NCI-H2107 (cell line): ENCODE results near the gene IRF7.

Experiments used
- DNase-seq: peaks from one replicate; lab custom pipeline; 2025; lab: John Stamatoyannopoulos, UW

IRF7 gene

GRCh38 chr11:563812-564578 is 51.8 kb downstream of the IRF7 start:
- DNase-seq, result no peak

DNA sequence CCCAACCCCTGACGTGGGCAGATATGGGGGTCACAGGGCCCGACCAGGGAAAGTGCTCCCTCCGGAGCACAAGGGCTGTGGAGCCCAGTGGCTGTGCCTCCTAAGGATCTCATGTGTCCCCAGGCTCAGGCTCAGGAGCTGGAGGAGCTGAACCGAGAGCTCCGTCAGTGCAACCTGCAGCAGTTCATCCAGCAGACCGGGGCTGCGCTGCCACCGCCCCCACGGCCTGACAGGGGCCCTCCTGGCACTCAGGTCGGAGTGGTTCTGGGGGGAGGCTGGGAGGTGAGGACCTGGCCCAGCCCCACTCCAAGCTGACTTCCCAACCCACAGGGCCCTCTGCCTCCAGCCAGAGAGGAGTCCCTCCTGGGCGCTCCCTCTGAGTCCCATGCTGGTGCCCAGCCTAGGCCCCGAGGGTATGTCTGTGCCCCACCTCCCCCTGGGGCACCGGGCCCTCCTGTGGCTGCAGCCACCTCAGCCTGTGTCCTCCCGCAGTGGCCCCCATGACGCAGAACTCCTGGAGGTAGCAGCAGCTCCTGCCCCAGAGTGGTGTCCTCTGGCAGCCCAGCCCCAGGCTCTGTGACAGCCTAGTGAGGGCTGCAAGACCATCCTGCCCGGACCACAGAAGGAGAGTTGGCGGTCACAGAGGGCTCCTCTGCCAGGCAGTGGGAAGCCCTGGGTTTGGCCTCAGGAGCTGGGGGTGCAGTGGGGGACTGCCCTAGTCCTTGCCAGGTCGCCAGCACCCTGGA is 52.5 kb downstream of the IRF7 start:
- DNase-seq, result no peak
